WI38 (cell line): ENCODE data around the gene TNP2.

Experiments
- H3K4me3 ChIP-seq: 2 replicates; pipeline ENCODE4 v1.5.1; 2011; ENCODE audit warnings: low read depth, mild to moderate bottlenecking, control low read depth, low read length
- CTCF ChIP-seq: IDR thresholded peaks from 2 replicates; pipeline ENCODE4 v1.5.1; 2012; ENCODE audit warnings: low read depth, mild to moderate bottlenecking, control low read depth, low read length

The TNP2 gene

GRCh38 chr16:11233727-11234376, 35.3 kb downstream of the TNP2 start:
- no peak overlapping the region for H3K4me3 ChIP-seq
- no peak for TF ChIP-seq CTCF

GRCh38 chr16:11232852-11233726, 36.0 kb downstream of the TNP2 start:
- H3K4me3 ChIP-seq: no peak overlapping the region
- TF ChIP-seq CTCF: no peak

- TF ChIP-seq CTCF: no peak
- no peak overlapping the region for H3K4me3 ChIP-seq
Observed at GRCh38 chr16:11232302-11232851, 36.7 kb downstream of the TNP2 start.

- no peak for TF ChIP-seq CTCF
- H3K4me3 ChIP-seq: no peak overlapping the region
Observed at GRCh38 chr16:11231367-11231970, 37.7 kb downstream of the TNP2 start.

- TF ChIP-seq CTCF: no peak
- no peak overlapping the region for H3K4me3 ChIP-seq
Observed at GRCh38 chr16:11229906-11230305, 39.2 kb downstream of the TNP2 start.

GRCh38 chr16:11229432-11229831, 39.7 kb downstream of the TNP2 start:
- no peak overlapping the region for H3K4me3 ChIP-seq
- TF ChIP-seq CTCF: no peak
